Stimulated activated naive CD8-positive, alpha-beta T cell treated with anti-CD3 and anti-CD28 coated beads, Interleukin-15, Interleukin-2, amounts not matched to agents 100 ng/mL and 50 ng/mL, for 24 hours (primary cell): ENCODE data around the gene LMX1A.

Experiments used
- H3K27ac Mint-ChIP-seq: one replicate; pipeline ENCODE4 v1.8.0; 2021; ENCODE audit warnings: mild to moderate bottlenecking, mixed read lengths
- H3K27me3 Mint-ChIP-seq: one replicate; pipeline ENCODE4 v1.8.0; 2021; ENCODE audit warnings: mixed read lengths
- H3K36me3 Mint-ChIP-seq: one replicate; pipeline ENCODE4 v1.8.0; 2021; ENCODE audit warnings: low read depth, mixed read lengths
- H3K4me1 Mint-ChIP-seq: one replicate; pipeline ENCODE4 v1.8.0; 2021; ENCODE audit warnings: low read depth, mixed read lengths
- H3K4me3 Mint-ChIP-seq: one replicate; pipeline ENCODE4 v1.8.0; 2021; ENCODE audit warnings: mild to moderate bottlenecking, mixed read lengths
- H3K9me3 Mint-ChIP-seq: one replicate; pipeline ENCODE4 v1.8.0; 2021; ENCODE audit warnings: mixed read lengths

Gene LMX1A

DNA sequence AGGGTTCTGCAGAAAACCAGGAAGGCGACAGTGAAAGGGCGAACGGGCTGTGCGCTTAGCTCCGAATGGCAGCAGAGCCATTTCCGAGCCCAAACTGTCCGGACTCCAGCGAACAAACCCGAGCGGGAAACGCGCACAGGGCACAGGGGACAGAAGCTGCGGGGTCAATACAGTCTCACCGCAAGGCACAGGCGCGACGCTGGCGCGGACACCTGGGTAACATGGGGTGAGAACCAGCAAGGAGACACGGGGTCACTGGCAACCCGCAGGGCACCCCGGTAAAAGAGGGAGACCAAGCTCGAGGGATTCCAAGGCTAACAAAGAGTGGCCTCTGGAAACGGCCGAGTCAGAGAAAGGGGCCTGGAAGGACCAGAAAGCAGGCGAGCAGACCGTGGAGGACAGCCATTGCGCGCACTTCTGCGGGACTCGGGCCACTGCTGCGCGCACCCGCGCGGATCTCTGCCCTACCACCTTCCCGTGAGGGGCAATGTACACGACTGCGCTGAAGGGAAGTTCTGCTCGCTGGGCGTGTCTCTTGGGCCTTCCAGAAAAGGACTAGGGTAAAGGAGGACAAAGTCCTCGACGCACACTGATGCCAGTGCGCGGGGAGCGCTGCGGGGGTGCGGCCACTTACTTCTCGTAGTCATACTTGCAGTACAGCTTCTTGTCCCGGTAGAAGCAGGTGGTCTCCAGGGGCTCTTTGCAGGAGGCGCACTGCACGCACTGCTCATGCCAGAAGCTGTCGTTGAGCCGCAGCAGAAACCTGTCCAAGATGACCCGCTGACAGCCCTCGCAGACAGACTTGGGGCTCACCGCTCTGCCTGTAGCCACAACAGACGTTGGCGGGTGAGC is 3.8 kb downstream of the LMX1A start:
- Mint-ChIP-seq H3K4me3 (no peak overlapping the region), H3K36me3 (no peaks in the 10 kb centered on the region), H3K27me3 (peaks cover 80% of the 10 kb centered on the region), H3K4me1 (peaks cover 5% of the 10 kb centered on the region), H3K27ac (no peak overlapping the region), H3K9me3 (no peaks in the 10 kb centered on the region)

- Mint-ChIP-seq H3K36me3 (no peaks in the 10 kb centered on the region), H3K4me3 (no peak overlapping the region), H3K9me3 (no peaks in the 10 kb centered on the region), H3K4me1 (peaks cover 5% of the 10 kb centered on the region), H3K27me3 (peaks cover 80% of the 10 kb centered on the region), H3K27ac (no peak overlapping the region)
These were observed 4.6 kb downstream of the LMX1A start for GRCh38 chr1:165351863-165352441.

DNA sequence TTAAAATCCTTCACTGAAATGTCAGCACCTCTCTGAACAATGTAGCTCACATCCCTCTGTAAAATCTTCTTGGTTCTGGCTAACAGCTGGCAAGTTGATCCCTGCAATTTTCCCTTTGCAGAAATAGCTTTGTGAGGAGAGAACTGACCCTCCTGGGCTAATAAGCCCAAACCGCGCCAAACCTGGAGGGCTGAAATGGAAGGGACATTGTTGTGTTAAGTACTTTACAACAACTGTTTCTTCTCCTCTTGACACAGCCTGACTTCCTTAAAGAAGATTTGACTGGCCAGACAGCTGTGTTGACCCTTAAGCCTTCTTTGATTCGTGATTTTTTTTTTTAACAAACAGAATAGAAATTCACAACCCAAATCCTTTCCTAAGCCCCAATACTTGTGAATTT is 5.7 kb downstream of the LMX1A start:
- Mint-ChIP-seq H3K4me1 (peaks cover 5% of the 10 kb centered on the region), H3K27me3 (peaks cover 90% of the 10 kb centered on the region), H3K27ac (no peak overlapping the region), H3K36me3 (no peaks in the 10 kb centered on the region), H3K4me3 (no peak overlapping the region), H3K9me3 (no peaks in the 10 kb centered on the region)

- H3K9me3 Mint-ChIP-seq, result no peaks in the 10 kb centered on the region
- no peaks in the 10 kb centered on the region for H3K36me3 Mint-ChIP-seq
- no peak overlapping the region for H3K27ac Mint-ChIP-seq
- H3K4me1 Mint-ChIP-seq, result no peaks in the 10 kb centered on the region
- H3K4me3 Mint-ChIP-seq, result no peak overlapping the region
- H3K27me3 Mint-ChIP-seq, result peaks cover 74% of the 10 kb centered on the region
These were observed 11.0 kb downstream of the LMX1A start for GRCh38 chr1:165345502-165345901.

DNA sequence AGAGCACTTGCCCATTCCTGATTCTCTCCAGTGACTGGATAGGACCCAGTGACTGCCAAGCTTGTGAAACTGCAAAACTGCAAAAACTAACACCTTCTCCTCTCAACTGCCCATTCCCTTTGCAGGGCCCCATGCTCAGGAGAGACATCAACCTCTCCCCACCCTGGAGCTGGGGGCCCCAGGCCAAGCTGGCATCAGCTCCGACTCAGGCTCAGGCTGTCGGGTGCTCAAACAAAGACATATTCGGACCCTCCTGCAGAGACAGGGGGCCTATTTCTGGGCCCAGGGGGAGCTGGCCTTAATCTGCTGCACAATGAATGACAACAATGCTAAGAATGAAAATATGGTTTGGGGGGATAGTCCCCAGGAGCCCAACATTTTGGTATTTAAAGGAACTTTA is 11.8 kb downstream of the LMX1A start:
- no peaks in the 10 kb centered on the region for H3K9me3 Mint-ChIP-seq
- H3K36me3 Mint-ChIP-seq, result no peaks in the 10 kb centered on the region

GRCh38 chr1:165344198-165344597 is 12.3 kb downstream of the LMX1A start:
- H3K4me1 Mint-ChIP-seq, result no peaks in the 10 kb centered on the region
- H3K9me3 Mint-ChIP-seq, result no peaks in the 10 kb centered on the region
- H3K27ac Mint-ChIP-seq, result no peak overlapping the region
- H3K36me3 Mint-ChIP-seq, result no peaks in the 10 kb centered on the region
- H3K4me3 Mint-ChIP-seq, result no peak overlapping the region
- peaks cover 63% of the 10 kb centered on the region for H3K27me3 Mint-ChIP-seq

More for the DNA sequence above, 11.8 kb downstream of the LMX1A start:
- Mint-ChIP-seq H3K4me3 (no peak overlapping the region), H3K27me3 (peaks cover 69% of the 10 kb centered on the region), H3K4me1 (no peaks in the 10 kb centered on the region), H3K27ac (no peak overlapping the region)

GRCh38 chr1:165342587-165342986 is 13.9 kb downstream of the LMX1A start:
- Mint-ChIP-seq H3K36me3 (no peaks in the 10 kb centered on the region), H3K4me3 (no peak overlapping the region), H3K27ac (no peak overlapping the region), H3K4me1 (no peaks in the 10 kb centered on the region), H3K27me3 (peaks cover 50% of the 10 kb centered on the region), H3K9me3 (no peaks in the 10 kb centered on the region)

GRCh38 chr1:165342168-165342567 is 14.3 kb downstream of the LMX1A start:
- Mint-ChIP-seq H3K27ac (no peak overlapping the region), H3K4me1 (no peaks in the 10 kb centered on the region), H3K36me3 (no peaks in the 10 kb centered on the region), H3K27me3 (peaks cover 46% of the 10 kb centered on the region), H3K4me3 (no peak overlapping the region), H3K9me3 (no peaks in the 10 kb centered on the region)

GRCh38 chr1:165339164-165339563 is 17.4 kb downstream of the LMX1A start:
- H3K4me3 Mint-ChIP-seq, result no peak overlapping the region
- no peak overlapping the region for H3K27ac Mint-ChIP-seq
- peaks cover 36% of the 10 kb centered on the region for H3K27me3 Mint-ChIP-seq

DNA sequence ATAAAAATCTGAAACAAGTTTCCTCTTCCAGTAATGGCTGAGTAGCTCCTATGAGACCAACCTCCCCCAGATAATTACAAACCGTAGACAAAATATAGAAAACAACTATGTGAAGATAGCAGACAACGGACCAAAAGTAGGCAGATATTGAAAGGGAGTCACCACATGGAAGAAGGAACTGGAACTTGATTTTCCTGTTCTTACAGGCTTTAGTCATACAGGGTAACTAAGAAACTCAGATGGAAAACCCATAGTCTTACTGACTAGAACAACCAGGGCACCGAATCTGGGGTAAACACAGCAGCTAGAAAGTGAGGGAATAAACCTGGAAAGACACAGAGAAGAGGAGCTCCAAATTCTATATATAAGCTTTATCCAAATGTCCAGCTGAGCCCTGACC is 26.0 kb downstream of the LMX1A start:
- Mint-ChIP-seq H3K27ac (no peak overlapping the region), H3K36me3 (no peaks in the 10 kb centered on the region), H3K9me3 (no peaks in the 10 kb centered on the region), H3K27me3 (peaks cover 36% of the 10 kb centered on the region), H3K4me3 (no peak overlapping the region), H3K4me1 (no peaks in the 10 kb centered on the region)

More at GRCh38 chr1:165339164-165339563, 17.4 kb downstream of the LMX1A start:
- Mint-ChIP-seq H3K4me1 (no peaks in the 10 kb centered on the region), H3K9me3 (no peaks in the 10 kb centered on the region), H3K36me3 (no peaks in the 10 kb centered on the region)

DNA sequence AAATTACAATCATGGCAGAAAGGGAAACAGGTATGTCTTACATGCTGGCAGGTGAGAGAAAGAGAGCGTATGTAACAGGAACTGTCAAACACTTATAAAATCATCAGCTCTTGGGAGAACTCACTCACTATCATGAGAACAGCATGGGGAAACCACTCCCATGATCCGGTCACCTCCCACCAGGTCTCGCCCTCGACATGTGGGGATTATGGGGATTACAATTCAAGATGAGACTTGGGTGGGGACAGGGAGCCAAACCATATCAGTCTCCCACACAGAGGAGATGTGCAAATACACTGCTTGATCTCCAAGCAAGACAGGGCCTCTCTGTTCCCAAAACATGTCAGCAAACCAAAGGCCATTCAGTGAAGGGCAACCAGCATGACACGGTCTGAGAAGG is 27.4 kb downstream of the LMX1A start:
- H3K36me3 Mint-ChIP-seq, result no peaks in the 10 kb centered on the region
- peaks cover 42% of the 10 kb centered on the region for H3K27me3 Mint-ChIP-seq
- no peak overlapping the region for H3K27ac Mint-ChIP-seq
- H3K4me1 Mint-ChIP-seq, result no peaks in the 10 kb centered on the region
- H3K4me3 Mint-ChIP-seq, result no peak overlapping the region
- H3K9me3 Mint-ChIP-seq, result no peaks in the 10 kb centered on the region

- Mint-ChIP-seq H3K4me3 (no peak overlapping the region), H3K27ac (no peak overlapping the region), H3K27me3 (peaks cover 42% of the 10 kb centered on the region), H3K36me3 (no peaks in the 10 kb centered on the region), H3K4me1 (no peaks in the 10 kb centered on the region), H3K9me3 (no peaks in the 10 kb centered on the region)
These were observed 28.4 kb downstream of the LMX1A start for GRCh38 chr1:165328136-165328535.

GRCh38 chr1:165327538-165327937 is 29.0 kb downstream of the LMX1A start:
- Mint-ChIP-seq H3K27ac (no peak overlapping the region), H3K9me3 (no peaks in the 10 kb centered on the region), H3K36me3 (no peaks in the 10 kb centered on the region), H3K4me1 (no peaks in the 10 kb centered on the region), H3K27me3 (peaks cover 42% of the 10 kb centered on the region), H3K4me3 (no peak overlapping the region)

DNA sequence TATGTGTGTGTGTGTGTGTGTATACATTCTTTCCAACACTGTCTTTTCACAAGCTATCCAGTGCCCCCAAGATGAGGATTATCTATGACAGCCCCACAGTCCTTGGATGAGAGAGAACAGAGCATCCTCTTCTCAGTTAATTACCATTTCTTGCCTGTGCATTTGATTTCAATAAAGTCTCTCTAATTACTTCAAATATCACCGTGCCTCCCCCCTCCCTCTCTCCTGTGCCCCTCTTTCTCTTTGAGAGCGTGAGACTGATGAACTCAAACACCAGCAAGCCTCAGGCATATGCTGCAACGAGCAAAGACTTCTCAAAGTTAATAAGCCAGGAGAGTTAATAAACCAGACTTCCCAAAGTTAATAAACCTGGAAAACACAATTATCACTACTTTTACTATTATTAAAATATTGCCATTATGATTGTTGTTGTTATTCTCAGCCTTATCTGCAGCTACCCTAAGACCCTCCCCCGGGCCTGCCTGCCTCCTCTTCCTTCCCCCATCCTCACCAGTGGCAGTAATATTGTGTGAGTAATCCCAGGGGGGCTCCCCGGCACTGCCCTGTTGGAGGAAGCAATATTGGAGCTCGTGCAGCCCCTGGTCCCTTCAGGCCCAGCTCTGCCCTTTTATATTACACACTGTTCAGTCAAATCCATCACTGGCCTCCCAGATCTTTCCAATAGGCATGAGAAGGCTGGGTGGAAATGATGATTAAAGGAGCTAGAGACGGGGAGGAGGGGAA is 30.9 kb downstream of the LMX1A start:
- no peak overlapping the region for H3K27ac Mint-ChIP-seq
- H3K4me1 Mint-ChIP-seq, result no peaks in the 10 kb centered on the region
- H3K4me3 Mint-ChIP-seq, result no peak overlapping the region
- H3K27me3 Mint-ChIP-seq, result peaks cover 39% of the 10 kb centered on the region
- H3K9me3 Mint-ChIP-seq, result peaks cover 10% of the 10 kb centered on the region
- no peaks in the 10 kb centered on the region for H3K36me3 Mint-ChIP-seq

- H3K27me3 Mint-ChIP-seq, result peaks cover 39% of the 10 kb centered on the region
- H3K36me3 Mint-ChIP-seq, result no peaks in the 10 kb centered on the region
- H3K9me3 Mint-ChIP-seq, result peaks cover 10% of the 10 kb centered on the region
- no peaks in the 10 kb centered on the region for H3K4me1 Mint-ChIP-seq
- no peak overlapping the region for H3K4me3 Mint-ChIP-seq
- no peak overlapping the region for H3K27ac Mint-ChIP-seq
These were observed 32.5 kb downstream of the LMX1A start for GRCh38 chr1:165324050-165324449.
